Smooth muscle cell (in vitro differentiated cells): Measurements from ENCODE around the gene KREMEN1. TPM values are rescaled to one million over a fixed set of nuclear protein-coding genes. Genes with fewer than 3 reads are reported as not detected.

ENCODE experiments used
- DNase-seq: peaks from one replicate; lab custom pipeline; 2025; ENCODE audit not compliant: unreplicated experiment; lab: John Stamatoyannopoulos, UW
- H2AFZ ChIP-seq: fragments of 200-600 bp; sonication (generic); 2 replicates; pipeline ENCODE4 v1.6.0; 2016; ENCODE audit warnings: antibody characterized with exemption, low read depth, mild to moderate bottlenecking
- H3F3A ChIP-seq: fragments of 200-600 bp; sonication (generic); 2 replicates; pipeline ENCODE4 v1.6.0; 2017; ENCODE audit warnings: antibody characterized with exemption, low read depth
- H3K27ac ChIP-seq: fragments of 200-600 bp; sonication (generic); 2 replicates; pipeline ENCODE4 v1.5.1; 2016; ENCODE audit warnings: low read depth, mild to moderate bottlenecking
- H3K27me3 ChIP-seq: fragments of 200-600 bp; sonication (generic); 2 replicates; pipeline ENCODE4 v1.6.1; 2016; ENCODE audit warnings: low read depth, mild to moderate bottlenecking
- H3K36me3 ChIP-seq: fragments of 200-600 bp; sonication (generic); 2 replicates; pipeline ENCODE4 v1.5.1; 2016; ENCODE audit warnings: low read depth
- H3K4me1 ChIP-seq: fragments of 200-600 bp; sonication (generic); 2 replicates; pipeline ENCODE4 v1.5.1; 2016; ENCODE audit warnings: low read depth
- H3K4me2 ChIP-seq: fragments of 200-600 bp; sonication (generic); 2 replicates; pipeline ENCODE4 v1.6.0; 2016; ENCODE audit warnings: mild to moderate bottlenecking
- H3K4me3 ChIP-seq: fragments of 200-600 bp; sonication (generic); 2 replicates; pipeline ENCODE4 v1.5.1; 2016; ENCODE audit warnings: mild to moderate bottlenecking
- H3K79me2 ChIP-seq: fragments of 200-600 bp; sonication (generic); 2 replicates; pipeline ENCODE4 v1.6.0; 2016; ENCODE audit warnings: low read depth, mild to moderate bottlenecking
- H3K9ac ChIP-seq: fragments of 200-600 bp; sonication (generic); 2 replicates; pipeline ENCODE4 v1.6.0; 2016; ENCODE audit warnings: low read depth
- H3K9me3 ChIP-seq: fragments of 200-600 bp; sonication (generic); replicated peaks from 2 replicates; pipeline ENCODE4 v1.5.1; 2016; ENCODE audit warnings: low read depth
- H4K20me1 ChIP-seq: fragments of 200-600 bp; sonication (generic); 2 replicates; pipeline ENCODE4 v1.6.0; 2016; ENCODE audit warnings: low read depth
- WGBS: methylation state at CpG from one replicate; pipeline ENCODE4 v1.1.7; 2016; ENCODE audit warnings: low lambda C conversion rate; 5-methylcytosine and 5-hydroxymethylcytosine counted together
- polyA plus RNA-seq: library from polyadenylated mRNA; unstranded; fragments of >200 nt; fragmentation: Nextera tagmentation; extraction: Ambion mirVana; gene quantifications from 2 replicates; pipeline ENCODE4 v1.2.1, GENCODE V29; 2016
- total RNA-seq: library from RNA; depleted of rRNA; stranded (reverse); fragments of >200 nt; gene quantifications from 2 replicates; pipeline ENCODE4 v1.2.3, GENCODE V29; 2014
- TF ChIP-seq, protein P1 (sequence below): fragments of 200-600 bp; sonication (generic); IDR thresholded peaks from 2 replicates; pipeline ENCODE4 v1.5.1; 2017; ENCODE audit warnings: borderline replicate concordance, mild to moderate bottlenecking, antibody characterized with exemption; ENCODE audit not compliant: insufficient read depth, poor library complexity, severe bottlenecking

The KREMEN1 gene
- total and polyA plus RNA-seq, 2 experiments from 2014 or later = 6.0 to 6.8 TPM

DNA sequence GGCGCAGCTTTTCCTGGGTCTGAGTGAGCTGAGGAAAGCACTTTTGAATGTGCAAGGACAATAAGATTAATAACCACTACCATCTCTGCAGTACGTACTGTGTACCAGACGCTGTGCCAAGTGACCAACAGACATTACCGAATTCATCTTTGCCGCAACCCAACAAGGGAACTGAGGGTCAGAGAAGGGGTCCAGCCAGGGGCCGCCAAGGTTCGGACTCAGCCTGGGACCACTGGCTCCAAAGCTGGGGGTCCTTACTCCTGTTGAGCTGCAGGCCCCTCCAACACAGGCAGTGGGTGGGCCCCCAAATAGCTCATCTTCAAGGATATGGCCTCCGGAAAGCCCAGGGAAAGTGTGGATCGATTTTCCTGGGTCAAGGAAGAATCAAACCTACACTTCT lies 77.9 kb downstream of the KREMEN1 start:
- peaks cover 42% of the 10 kb centered on the region for H3K4me1 ChIP-seq
- TF ChIP-seq, protein P1, sequence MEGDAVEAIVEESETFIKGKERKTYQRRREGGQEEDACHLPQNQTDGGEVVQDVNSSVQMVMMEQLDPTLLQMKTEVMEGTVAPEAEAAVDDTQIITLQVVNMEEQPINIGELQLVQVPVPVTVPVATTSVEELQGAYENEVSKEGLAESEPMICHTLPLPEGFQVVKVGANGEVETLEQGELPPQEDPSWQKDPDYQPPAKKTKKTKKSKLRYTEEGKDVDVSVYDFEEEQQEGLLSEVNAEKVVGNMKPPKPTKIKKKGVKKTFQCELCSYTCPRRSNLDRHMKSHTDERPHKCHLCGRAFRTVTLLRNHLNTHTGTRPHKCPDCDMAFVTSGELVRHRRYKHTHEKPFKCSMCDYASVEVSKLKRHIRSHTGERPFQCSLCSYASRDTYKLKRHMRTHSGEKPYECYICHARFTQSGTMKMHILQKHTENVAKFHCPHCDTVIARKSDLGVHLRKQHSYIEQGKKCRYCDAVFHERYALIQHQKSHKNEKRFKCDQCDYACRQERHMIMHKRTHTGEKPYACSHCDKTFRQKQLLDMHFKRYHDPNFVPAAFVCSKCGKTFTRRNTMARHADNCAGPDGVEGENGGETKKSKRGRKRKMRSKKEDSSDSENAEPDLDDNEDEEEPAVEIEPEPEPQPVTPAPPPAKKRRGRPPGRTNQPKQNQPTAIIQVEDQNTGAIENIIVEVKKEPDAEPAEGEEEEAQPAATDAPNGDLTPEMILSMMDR = no peak
- 95% methylated on average over 9 of the region's 9 CpGs for WGBS

DNA sequence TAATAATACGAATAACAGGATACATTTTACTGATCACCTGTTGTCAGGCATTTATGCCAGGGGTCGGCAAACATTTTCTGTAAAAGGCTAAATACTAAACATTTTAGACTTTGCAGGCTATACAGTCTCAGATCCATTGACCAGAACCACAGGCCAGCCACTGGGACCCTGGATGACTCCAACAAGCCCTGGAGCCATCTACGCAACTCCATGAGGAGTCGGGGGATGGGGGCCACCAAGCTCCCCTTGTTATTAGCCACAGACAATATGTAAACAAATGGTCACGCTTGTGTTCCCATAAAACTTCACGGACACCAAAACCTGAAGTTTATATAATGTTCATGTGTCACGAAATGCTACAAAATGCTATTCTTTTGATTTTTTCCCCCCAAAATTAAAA lies 78.5 kb downstream of the KREMEN1 start:
- no peaks in the 10 kb centered on the region for H3K79me2 ChIP-seq
- H3K4me1 ChIP-seq = peaks cover 42% of the 10 kb centered on the region
- H3K9me3 ChIP-seq = no peaks in the 10 kb centered on the region
- 90% methylated on average over 7 of the region's 7 CpGs for WGBS
- no peak overlapping the region for H3K9ac ChIP-seq
- H3K27ac ChIP-seq = no peak overlapping the region
- H3K4me3 ChIP-seq = no peak overlapping the region
- H3K27me3 ChIP-seq = no peaks in the 10 kb centered on the region
- H2AFZ ChIP-seq = no peak overlapping the region
- no peaks in the 10 kb centered on the region for H3K36me3 ChIP-seq
- H4K20me1 ChIP-seq = no peaks in the 10 kb centered on the region
- H3F3A ChIP-seq = no peaks in the 10 kb centered on the region
- TF ChIP-seq, protein P1 = no peak
- no peak for DNase-seq
- no peak overlapping the region for H3K4me2 ChIP-seq

More for the DNA sequence above, 77.9 kb downstream of the KREMEN1 start:
- Histone ChIP-seq H3K79me2 (no peaks in the 10 kb centered on the region), H2AFZ (no peak overlapping the region), H3K4me3 (no peak overlapping the region), H3K9ac (no peak overlapping the region), H3K4me2 (no peak overlapping the region), H3K36me3 (no peaks in the 10 kb centered on the region), H3F3A (no peaks in the 10 kb centered on the region), H3K9me3 (no peaks in the 10 kb centered on the region), H4K20me1 (no peaks in the 10 kb centered on the region), H3K27me3 (no peaks in the 10 kb centered on the region), H3K27ac (no peak overlapping the region)
- DNase-seq = no peak

DNA sequence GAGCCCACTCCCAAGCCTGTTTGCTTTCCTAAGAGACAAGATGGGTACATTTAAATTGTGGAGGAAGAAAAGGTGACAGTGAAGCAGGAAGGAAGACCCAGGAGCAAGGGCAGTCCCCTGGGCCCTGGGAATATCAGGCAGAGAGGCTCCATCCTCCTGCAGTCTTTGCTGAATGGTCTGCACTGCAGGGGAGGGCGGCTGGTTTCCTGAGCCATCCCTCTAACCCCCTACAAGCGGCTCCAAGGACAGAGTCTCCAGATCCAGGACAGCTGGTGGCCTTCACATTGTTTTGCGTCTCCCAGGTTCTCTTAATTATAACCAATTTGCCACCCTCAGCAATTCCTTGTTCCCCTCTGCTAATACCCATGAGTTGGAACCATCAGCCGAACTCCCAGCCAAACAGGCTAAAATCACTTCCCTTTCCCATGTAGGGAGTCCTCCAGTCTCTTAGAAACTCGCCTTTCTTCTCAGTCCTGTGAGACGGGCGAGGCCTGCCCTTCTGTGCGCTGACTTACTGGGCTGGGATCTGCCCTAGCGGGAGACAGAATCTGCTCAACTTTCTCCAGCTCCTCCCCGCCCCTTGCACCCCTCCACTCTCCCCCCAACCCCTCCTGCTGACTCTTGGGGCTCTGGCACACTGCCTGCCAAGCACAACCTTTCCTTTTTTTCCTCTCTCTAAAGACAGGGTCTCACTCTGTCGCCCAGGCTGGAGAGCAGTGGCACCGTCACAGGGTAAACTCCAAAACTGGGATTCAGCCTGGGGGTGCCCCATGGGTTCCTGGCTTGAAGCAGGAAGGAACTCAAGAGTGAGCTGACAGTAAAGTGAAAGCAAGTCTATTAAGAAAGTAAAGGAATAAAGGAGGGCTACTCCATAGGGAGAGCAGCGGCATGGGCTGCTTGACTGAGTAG lies 79.5 kb downstream of the KREMEN1 start:
- TF ChIP-seq, protein P1 = no peak
- H3K4me3 ChIP-seq = no peak overlapping the region
- 74% methylated on average over 13 of the region's 13 CpGs for WGBS
- no peaks in the 10 kb centered on the region for H3K79me2 ChIP-seq
- no peaks in the 10 kb centered on the region for H4K20me1 ChIP-seq
- no peaks in the 10 kb centered on the region for H3F3A ChIP-seq
- H3K27me3 ChIP-seq = no peaks in the 10 kb centered on the region
- H2AFZ ChIP-seq = no peak overlapping the region
- H3K4me2 ChIP-seq = no peak overlapping the region
- no peaks in the 10 kb centered on the region for H3K9me3 ChIP-seq
- H3K36me3 ChIP-seq = no peaks in the 10 kb centered on the region
- H3K9ac ChIP-seq = no peak overlapping the region
- H3K27ac ChIP-seq = no peak overlapping the region
- no peak for DNase-seq
- peaks cover 38% of the 10 kb centered on the region for H3K4me1 ChIP-seq
